Lower leg skin (tissue), 4 donors: ENCODE results near the gene TMEM174. TPM values are rescaled to one million over a fixed set of nuclear protein-coding genes. Genes with fewer than 3 reads are reported as not detected.

Experiments
- DNase-seq, 2 donors: peaks; one replicate each; pipeline ENCODE4 v3.0.0-alpha.2; 2019; ENCODE audit warnings: low spot score in 2 of 2
- H3K4me3 ChIP-seq: fragments of 200-600 bp; sonication (generic); 2 replicates; pipeline ENCODE4 v1.5.1; 2017; ENCODE audit warnings: mild to moderate bottlenecking, low read depth; ENCODE audit not compliant: poor library complexity, severe bottlenecking
- CTCF ChIP-seq, 3 donors: fragments of 450-650 bp; IDR thresholded peaks; one replicate each; pipeline ENCODE4 v1.5.1; 2016; ENCODE audit warnings: antibody characterized with exemption in 3 of 3, mild to moderate bottlenecking in 3 of 3, moderate library complexity in 2 of 3
- POLR2A ChIP-seq, 2 donors: fragments of 450-650 bp; IDR thresholded peaks; one replicate each; pipeline ENCODE4 v1.6.1; 2016 to 2017; ENCODE audit warnings: antibody characterized with exemption in 2 of 2, mild to moderate bottlenecking in 1 of 2, moderate library complexity in 1 of 2
- WGBS, 2 donors: methylation state at CpG; one replicate each; pipeline ENCODE4 v1.1.5; 2018; 5-methylcytosine and 5-hydroxymethylcytosine counted together
- intact Hi-C: fragments of 100-400 bp; cut with DNase I; formaldehyde crosslinking; loops from one replicate; pipeline ENCODE4 v1.15.0; 2023; ENCODE audit warnings: low total_unique reads
- total RNA-seq, 4 donors: library from RNA; depleted of rRNA; stranded (reverse); fragments of >200 nt; gene quantifications; one replicate each; pipeline ENCODE4 v1.1.0, GENCODE V29; 2016

The TMEM174 gene
- total RNA-seq, 4 donors from 2014 or later = not detected

GRCh38 chr5:73137563-73138530, 35.1 kb upstream of the TMEM174 start:
- TF ChIP-seq POLR2A (IDR thresholded peaks at IDR 0.05) (no peak), CTCF (IDR thresholded peaks at IDR 0.05) (no peak)
- intact Hi-C loops = no loop called here
- 61 to 65% methylated on average over 10 of the region's 10 CpGs for WGBS, 2 donors

GRCh38 chr5:73139485-73139884, 33.5 kb upstream of the TMEM174 start:
- TF ChIP-seq POLR2A (IDR thresholded peaks at IDR 0.05) = no peak
- TF ChIP-seq CTCF (IDR thresholded peaks at IDR 0.05) = no peak
- intact Hi-C loops = no loop called here
- no peak for DNase-seq
- 69 to 77% methylated on average over 3 of the region's 3 CpGs for WGBS, 2 donors
- no peak overlapping the region for H3K4me3 ChIP-seq

More at GRCh38 chr5:73137563-73138530, 35.1 kb upstream of the TMEM174 start:
- peak in 1 of 2 donors; percentile 60 for DNase-seq
- H3K4me3 ChIP-seq = no peak overlapping the region

GRCh38 chr5:73140801-73141200, 32.2 kb upstream of the TMEM174 start:
- intact Hi-C loops = no loop called here
- TF ChIP-seq POLR2A (IDR thresholded peaks at IDR 0.05) (no peak), CTCF (IDR thresholded peaks at IDR 0.05) (no peak)
- H3K4me3 ChIP-seq = no peak overlapping the region
- no peak for DNase-seq
- WGBS, 2 donors = 91 to 100% methylated on average over 1 of the region's 1 CpG

GRCh38 chr5:73142035-73142434, 31.0 kb upstream of the TMEM174 start:
- TF ChIP-seq POLR2A (IDR thresholded peaks at IDR 0.05) = no peak
- TF ChIP-seq CTCF (IDR thresholded peaks at IDR 0.05) = no peak
- H3K4me3 ChIP-seq = no peak overlapping the region
- DNase-seq = peak in 1 of 2 donors; percentile 5
- 76 to 79% methylated on average over 8 of the region's 8 CpGs for WGBS, 2 donors
- intact Hi-C loops = no loop called here

- TF ChIP-seq CTCF (IDR thresholded peaks at IDR 0.05) = no peak
- no peak for TF ChIP-seq POLR2A (IDR thresholded peaks at IDR 0.05)
- 64 to 67% methylated on average over 6 of the region's 6 CpGs for WGBS, 2 donors
Observed at GRCh38 chr5:73143716-73144115, 29.3 kb upstream of the TMEM174 start.

More at GRCh38 chr5:73143716-73144115, 29.3 kb upstream of the TMEM174 start:
- intact Hi-C loops = no loop called here
- DNase-seq = peak in 1 of 2 donors; percentile 72
- H3K4me3 ChIP-seq = no peak overlapping the region
